IPS-15b (cell line): Measurements from ENCODE around the gene CHFR.
"Not testable (repeated sequence)": the region's sequence is repeated elsewhere in the genome, so short reads cannot be mapped to it uniquely, and the experiment has no call there.

Experiments
- H3K27me3 ChIP-seq: one replicate; pipeline ENCODE4 v1.6.1; 2013; ENCODE audit warnings: low read length; ENCODE audit not compliant: control insufficient read depth, insufficient read depth
- H3K36me3 ChIP-seq: one replicate; pipeline ENCODE4 v1.6.1; 2013; ENCODE audit warnings: low read length; ENCODE audit not compliant: control insufficient read depth, insufficient read depth
- H3K4me1 ChIP-seq: one replicate; pipeline ENCODE4 v1.6.1; 2013; ENCODE audit warnings: mild to moderate bottlenecking, low read length; ENCODE audit not compliant: control insufficient read depth, insufficient read depth
- H3K4me3 ChIP-seq: one replicate; pipeline ENCODE4 v1.5.1; 2013; ENCODE audit warnings: low read depth, low read length
- H3K9ac ChIP-seq: one replicate; pipeline ENCODE4 v1.6.1; 2013; ENCODE audit warnings: low read depth, mild to moderate bottlenecking, low read length
- H3K9me3 ChIP-seq: one replicate; pipeline ENCODE4 v1.6.1; 2013; ENCODE audit warnings: mild to moderate bottlenecking, low read length; ENCODE audit not compliant: control insufficient read depth, insufficient read depth

CHFR gene

GRCh38 chr12:132908145-132909029 lies 21.0 kb upstream of the CHFR start:
- H3K4me1 ChIP-seq: no peaks in the 10 kb centered on the region
- peak overlapping the region; percentile 73 for H3K4me3 ChIP-seq
- H3K9ac ChIP-seq: peak overlapping the region; percentile 47
- H3K9me3 ChIP-seq: no peaks in the 10 kb centered on the region
- H3K27me3 ChIP-seq: peaks cover 16% of the 10 kb centered on the region
- no peaks in the 10 kb centered on the region for H3K36me3 ChIP-seq

GRCh38 chr12:132907789-132908144 lies 20.4 kb upstream of the CHFR start:
- H3K9ac ChIP-seq, H3K4me1 ChIP-seq, H3K36me3 ChIP-seq, H3K9me3 ChIP-seq: not testable (repeated sequence)
- Histone ChIP-seq H3K27me3 (peaks cover 16% of the 10 kb centered on the region), H3K4me3 (peak overlapping the region; percentile 73)

- Histone ChIP-seq H3K9me3 (no peaks in the 10 kb centered on the region), H3K9ac (no peak overlapping the region), H3K4me1 (no peaks in the 10 kb centered on the region), H3K36me3 (no peaks in the 10 kb centered on the region), H3K27me3 (peaks cover 16% of the 10 kb centered on the region), H3K4me3 (no peak overlapping the region)
Observed at GRCh38 chr12:132907216-132907615, 19.8 kb upstream of the CHFR start.

- Histone ChIP-seq H3K27me3 (peaks cover 16% of the 10 kb centered on the region), H3K4me3 (no peak overlapping the region), H3K36me3 (no peaks in the 10 kb centered on the region), H3K4me1 (no peaks in the 10 kb centered on the region), H3K9ac (no peak overlapping the region), H3K9me3 (no peaks in the 10 kb centered on the region)
Observed at GRCh38 chr12:132904718-132905328, 17.4 kb upstream of the CHFR start.

- Histone ChIP-seq H3K27me3 (no peaks in the 10 kb centered on the region), H3K9me3 (no peaks in the 10 kb centered on the region), H3K4me3 (no peak overlapping the region), H3K36me3 (no peaks in the 10 kb centered on the region), H3K9ac (no peak overlapping the region), H3K4me1 (no peaks in the 10 kb centered on the region)
Observed at GRCh38 chr12:132899033-132899432, 11.6 kb upstream of the CHFR start.

GRCh38 chr12:132888852-132889251 lies 1.4 kb upstream of the CHFR start:
- peak overlapping the region; percentile 90 for H3K4me3 ChIP-seq
- H3K9ac ChIP-seq: peak overlapping the region; percentile 94
- no peaks in the 10 kb centered on the region for H3K36me3 ChIP-seq
- no peaks in the 10 kb centered on the region for H3K9me3 ChIP-seq
- no peaks in the 10 kb centered on the region for H3K27me3 ChIP-seq
- H3K4me1 ChIP-seq: peaks cover 4% of the 10 kb centered on the region

- no peaks in the 10 kb centered on the region for H3K9me3 ChIP-seq
- H3K36me3 ChIP-seq: peaks cover 5% of the 10 kb centered on the region
- no peak overlapping the region for H3K9ac ChIP-seq
- H3K27me3 ChIP-seq: no peaks in the 10 kb centered on the region
- peak overlapping the region; percentile 63 for H3K4me3 ChIP-seq
- peaks cover 4% of the 10 kb centered on the region for H3K4me1 ChIP-seq
Observed at GRCh38 chr12:132886529-132887477, 602 bp downstream of the CHFR start.

GRCh38 chr12:132881818-132882217 lies 5.6 kb downstream of the CHFR start:
- Histone ChIP-seq H3K4me3 (no peak overlapping the region), H3K36me3 (peaks cover 12% of the 10 kb centered on the region), H3K4me1 (no peaks in the 10 kb centered on the region), H3K27me3 (no peaks in the 10 kb centered on the region), H3K9ac (peak overlapping the region; percentile 37), H3K9me3 (no peaks in the 10 kb centered on the region)

GRCh38 chr12:132874620-132875019 lies 12.8 kb downstream of the CHFR start:
- H3K4me3 ChIP-seq, H3K9ac ChIP-seq, H3K27me3 ChIP-seq, H3K9me3 ChIP-seq, H3K4me1 ChIP-seq: not testable (repeated sequence)
- peaks cover 29% of the 10 kb centered on the region for H3K36me3 ChIP-seq

GRCh38 chr12:132874175-132874574 lies 13.2 kb downstream of the CHFR start:
- no peak overlapping the region for H3K4me3 ChIP-seq
- H3K27me3 ChIP-seq: no peaks in the 10 kb centered on the region
- H3K36me3 ChIP-seq: peaks cover 33% of the 10 kb centered on the region
- H3K9me3 ChIP-seq: no peaks in the 10 kb centered on the region
- no peak overlapping the region for H3K9ac ChIP-seq
- no peaks in the 10 kb centered on the region for H3K4me1 ChIP-seq

GRCh38 chr12:132873724-132874123 lies 13.7 kb downstream of the CHFR start:
- H3K9me3 ChIP-seq: no peaks in the 10 kb centered on the region
- H3K4me3 ChIP-seq: no peak overlapping the region
- no peaks in the 10 kb centered on the region for H3K4me1 ChIP-seq

More at GRCh38 chr12:132873724-132874123, 13.7 kb downstream of the CHFR start:
- H3K36me3 ChIP-seq: peaks cover 34% of the 10 kb centered on the region
- H3K9ac ChIP-seq: no peak overlapping the region
- no peaks in the 10 kb centered on the region for H3K27me3 ChIP-seq
